ENCODE measurements around the gene CCS.

DNA sequence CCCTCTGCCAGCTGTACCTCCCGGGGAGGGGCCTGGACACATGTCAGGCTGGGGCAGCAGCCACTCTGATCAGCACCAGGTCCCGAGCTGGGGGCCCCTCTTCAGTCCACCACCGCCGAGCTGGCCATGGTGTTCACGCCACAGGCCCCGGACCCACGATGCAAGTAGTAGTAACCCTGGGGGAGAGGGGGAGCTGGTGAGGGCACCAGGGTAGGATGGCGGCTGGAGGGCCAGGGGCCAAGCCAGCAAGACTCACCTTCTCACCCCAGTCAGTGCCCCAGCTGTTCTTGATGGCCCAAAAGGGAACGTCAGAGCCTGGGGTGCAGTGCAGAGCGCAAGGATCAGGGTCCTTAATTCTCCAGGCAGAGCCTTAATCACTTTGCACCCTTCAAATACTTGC lies 29.2 kb upstream of the CCS start:
- TF ChIP-seq, protein P1, sequence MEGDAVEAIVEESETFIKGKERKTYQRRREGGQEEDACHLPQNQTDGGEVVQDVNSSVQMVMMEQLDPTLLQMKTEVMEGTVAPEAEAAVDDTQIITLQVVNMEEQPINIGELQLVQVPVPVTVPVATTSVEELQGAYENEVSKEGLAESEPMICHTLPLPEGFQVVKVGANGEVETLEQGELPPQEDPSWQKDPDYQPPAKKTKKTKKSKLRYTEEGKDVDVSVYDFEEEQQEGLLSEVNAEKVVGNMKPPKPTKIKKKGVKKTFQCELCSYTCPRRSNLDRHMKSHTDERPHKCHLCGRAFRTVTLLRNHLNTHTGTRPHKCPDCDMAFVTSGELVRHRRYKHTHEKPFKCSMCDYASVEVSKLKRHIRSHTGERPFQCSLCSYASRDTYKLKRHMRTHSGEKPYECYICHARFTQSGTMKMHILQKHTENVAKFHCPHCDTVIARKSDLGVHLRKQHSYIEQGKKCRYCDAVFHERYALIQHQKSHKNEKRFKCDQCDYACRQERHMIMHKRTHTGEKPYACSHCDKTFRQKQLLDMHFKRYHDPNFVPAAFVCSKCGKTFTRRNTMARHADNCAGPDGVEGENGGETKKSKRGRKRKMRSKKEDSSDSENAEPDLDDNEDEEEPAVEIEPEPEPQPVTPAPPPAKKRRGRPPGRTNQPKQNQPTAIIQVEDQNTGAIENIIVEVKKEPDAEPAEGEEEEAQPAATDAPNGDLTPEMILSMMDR (IDR thresholded peaks at IDR 0.05), result no peak
- no peak for TF ChIP-seq POLR2A (IDR thresholded peaks at IDR 0.05)

Measured in Peyer's patch (tissue), 4 donors.